OCI-LY3 (cell line): ENCODE results near the gene TRIO.

ENCODE experiments used
- H2AFZ ChIP-seq: fragments of 200-600, 300-600 bp; shearing (Covaris generic); 2 replicates; pipeline ENCODE4 v1.6.0; 2014; ENCODE audit warnings: antibody characterized with exemption, low read depth, low read length
- H3K27ac ChIP-seq: fragments of 200-600, 300-600 bp; sonication (generic); 2 replicates; pipeline ENCODE4 v1.5.1; 2014; ENCODE audit warnings: mild to moderate bottlenecking, low read length, moderate library complexity, mixed read lengths
- H3K27me3 ChIP-seq: fragments of 200-600, 300-600 bp; sonication (generic); 2 replicates; pipeline ENCODE4 v1.6.1; 2014; ENCODE audit warnings: low read depth, low read length, mixed read lengths
- H3K36me3 ChIP-seq: fragments of 200-600, 300-600 bp; sonication (generic); replicated peaks from 2 replicates; pipeline ENCODE3; 2014; ENCODE audit warnings: low read depth, low read length, mixed read lengths
- H3K4me1 ChIP-seq: fragments of 300-600, 200-600 bp; sonication (generic); 2 replicates; pipeline ENCODE4 v1.6.1; 2014; ENCODE audit warnings: low read length, mixed read lengths
- H3K4me2 ChIP-seq: fragments of 200-600, 300-600 bp; sonication (generic); 2 replicates; pipeline ENCODE4 v1.6.1; 2014; ENCODE audit warnings: low read length, mixed read lengths
- H3K4me3 ChIP-seq: fragments of 300-600, 200-600 bp; sonication (generic); 2 replicates; pipeline ENCODE4 v1.5.1; 2014; ENCODE audit warnings: antibody characterized with exemption, mild to moderate bottlenecking, low read length, moderate library complexity
- H3K79me2 ChIP-seq: fragments of 300-600, 200-600 bp; shearing (Covaris generic); 2 replicates; pipeline ENCODE4 v1.6.1; 2014; ENCODE audit warnings: mild to moderate bottlenecking, low read length, mixed read lengths
- H3K9ac ChIP-seq: fragments of 300-600, 200-600 bp; shearing (Covaris generic); 2 replicates; pipeline ENCODE4 v1.6.0; 2014; ENCODE audit warnings: mild to moderate bottlenecking, low read length, moderate library complexity
- H3K9me3 ChIP-seq: fragments of 200-600, 300-600 bp; shearing (Covaris generic); 2 replicates; pipeline ENCODE4 v1.6.1; 2014; ENCODE audit warnings: low read length, mixed read lengths; ENCODE audit not compliant: insufficient read depth
- H4K20me1 ChIP-seq: fragments of 200-600, 300-600 bp; sonication (generic); 2 replicates; pipeline ENCODE4 v1.6.1; 2016; ENCODE audit warnings: low read length, mixed read lengths; ENCODE audit not compliant: insufficient read depth
- CTCF ChIP-seq: fragments of 200-600, 300-600 bp; sonication (generic); IDR thresholded peaks from 2 replicates; pipeline ENCODE4 v1.5.1; 2014; ENCODE audit warnings: antibody characterized with exemption, low read length, low read depth
- EZH2phosphoT487 ChIP-seq: fragments of 200-600 bp; shearing (Covaris generic); IDR thresholded peaks from 2 replicates; pipeline ENCODE4 v1.6.1; 2018; ENCODE audit warnings: antibody characterized with exemption, mixed run types, low read depth

The TRIO gene

GRCh38 chr5:14245132-14245925 lies 102.2 kb downstream of the TRIO start:
- Histone ChIP-seq H3K36me3 (no peaks in the 10 kb centered on the region), H3K27me3 (peaks cover 2% of the 10 kb centered on the region; the same call in 1 of the 2 replicates), H3K27ac (no peak overlapping the region), H3K79me2 (no peaks in the 10 kb centered on the region), H3K9me3 (no peaks in the 10 kb centered on the region), H3K4me2 (no peak overlapping the region), H3K4me1 (no peaks in the 10 kb centered on the region), H4K20me1 (no peaks in the 10 kb centered on the region), H3K4me3 (no peak overlapping the region), H2AFZ (no peak overlapping the region), H3K9ac (no peak overlapping the region)
- no peak for TF ChIP-seq CTCF
- TF ChIP-seq EZH2phosphoT487, result no peak

- Histone ChIP-seq H3K4me2 (no peak overlapping the region), H3K27me3 (no peaks in the 10 kb centered on the region), H2AFZ (no peak overlapping the region), H4K20me1 (no peaks in the 10 kb centered on the region), H3K9me3 (no peaks in the 10 kb centered on the region), H3K4me1 (no peaks in the 10 kb centered on the region), H3K4me3 (no peak overlapping the region), H3K9ac (no peak overlapping the region), H3K79me2 (no peaks in the 10 kb centered on the region), H3K27ac (no peak overlapping the region), H3K36me3 (no peaks in the 10 kb centered on the region)
- TF ChIP-seq EZH2phosphoT487, result no peak
- TF ChIP-seq CTCF, result no peak
These were observed 103.4 kb downstream of the TRIO start for GRCh38 chr5:14246350-14247053.

- TF ChIP-seq CTCF (no peak), EZH2phosphoT487 (no peak)
- Histone ChIP-seq H4K20me1 (no peaks in the 10 kb centered on the region), H3K27me3 (no peaks in the 10 kb centered on the region), H3K36me3 (no peaks in the 10 kb centered on the region), H3K9me3 (no peaks in the 10 kb centered on the region), H3K4me3 (no peak overlapping the region), H3K4me1 (no peaks in the 10 kb centered on the region), H2AFZ (no peak overlapping the region), H3K79me2 (no peaks in the 10 kb centered on the region), H3K27ac (no peak overlapping the region), H3K9ac (no peak overlapping the region), H3K4me2 (no peak overlapping the region)
These were observed 103.9 kb downstream of the TRIO start for GRCh38 chr5:14247054-14247386.

GRCh38 chr5:14249258-14250082 lies 106.3 kb downstream of the TRIO start:
- H3K27me3 ChIP-seq, result no peaks in the 10 kb centered on the region
- no peak overlapping the region for H3K27ac ChIP-seq
- H2AFZ ChIP-seq, result no peak overlapping the region
- H3K9ac ChIP-seq, result no peak overlapping the region
- TF ChIP-seq EZH2phosphoT487 (no peak), CTCF (no peak)
- no peaks in the 10 kb centered on the region for H3K4me1 ChIP-seq
- no peak overlapping the region for H3K4me2 ChIP-seq
- no peaks in the 10 kb centered on the region for H3K9me3 ChIP-seq
- no peaks in the 10 kb centered on the region for H4K20me1 ChIP-seq
- H3K79me2 ChIP-seq, result no peaks in the 10 kb centered on the region
- no peak overlapping the region for H3K4me3 ChIP-seq
- H3K36me3 ChIP-seq, result no peaks in the 10 kb centered on the region
